ENCODE data around the gene ATG7.
"Not testable (repeated sequence)": the region's sequence is repeated elsewhere in the genome, so short reads cannot be mapped to it uniquely, and the experiment has no call there.

The ATG7 gene

GRCh38 chr3:11339541-11339940, 67.3 kb downstream of the ATG7 start:
- CTCF ChIA-PET: interaction anchor here (1.1 kb wide), 1 partner anchor 13 kb away, joined by 3 read pairs; no protein-coding TSS in a partner anchor
- Histone ChIP-seq H3K4me1 (ENCODE audit: control extremely low read depth in 1 of 4, control insufficient read depth in 4 of 4, insufficient read depth in 4 of 4, low read length in 3 of 4) (no peaks in the 10 kb centered on the region), H3K27me3 (replicated peaks in 2 of 5; ENCODE audit: control insufficient read depth in 4 of 5, insufficient read depth in 5 of 5, low read length in 4 of 5) (no peaks in the 10 kb centered on the region), H3K36me3 (ENCODE audit: control insufficient read depth in 4 of 4, insufficient read depth in 4 of 4, low read length in 3 of 4) (peaks cover 0 to 12% (median 2%) of the 10 kb centered on the region in 4 experiments), H3K9me3 (ENCODE audit: control extremely low read depth in 1 of 5, control insufficient read depth in 4 of 5, insufficient read depth in 2 of 5, low read depth in 1 of 5, low read length in 4 of 5) (no peaks in the 10 kb centered on the region), H3K4me3 (ENCODE audit: control insufficient read depth in 1 of 7, extremely low read depth in 1 of 7, insufficient read depth in 4 of 7, low read depth in 2 of 7, low read length in 6 of 7) (no peak overlapping the region), H3K27ac (ENCODE audit: insufficient read depth in 1 of 2, low read depth in 1 of 2, low read length in 2 of 2, poor library complexity in 1 of 2, severe bottlenecking in 2 of 2) (no peak overlapping the region)
- POLR2A ChIA-PET: no interaction called here
- 90% methylated on average over 3 of the region's 3 CpGs for WGBS (ENCODE audit: insufficient coverage)
- no peak for DNase-seq

GRCh38 chr3:11346416-11346815, 74.2 kb downstream of the ATG7 start:
- POLR2A ChIA-PET: no interaction called here

GRCh38 chr3:11348877-11349276, 76.7 kb downstream of the ATG7 start:
- H3K4me3 ChIP-seq (ENCODE audit: control insufficient read depth in 1 of 7, extremely low read depth in 1 of 7, insufficient read depth in 4 of 7, low read depth in 2 of 7, low read length in 6 of 7); H3K9me3 ChIP-seq (ENCODE audit: control extremely low read depth in 1 of 5, control insufficient read depth in 4 of 5, insufficient read depth in 2 of 5, low read depth in 1 of 5, low read length in 4 of 5); DNase-seq; H3K27me3 ChIP-seq (replicated peaks in 2 of 5; ENCODE audit: control insufficient read depth in 4 of 5, insufficient read depth in 5 of 5, low read length in 4 of 5); POLR2A ChIA-PET; H3K27ac ChIP-seq (ENCODE audit: insufficient read depth in 1 of 2, low read depth in 1 of 2, low read length in 2 of 2, poor library complexity in 1 of 2, severe bottlenecking in 2 of 2); H3K4me1 ChIP-seq (ENCODE audit: control extremely low read depth in 1 of 4, control insufficient read depth in 4 of 4, insufficient read depth in 4 of 4, low read length in 3 of 4): not testable (repeated sequence)
- 100% methylated on average over 4 of the region's 6 CpGs for WGBS (ENCODE audit: insufficient coverage)
- CTCF ChIA-PET: interaction anchor here (1.4 kb wide), 1 partner anchor 13 kb away, joined by 3 read pairs; no protein-coding TSS in a partner anchor
- peaks cover 3 to 34% (median 24%) of the 10 kb centered on the region in 4 experiments for H3K36me3 ChIP-seq (ENCODE audit: control insufficient read depth in 4 of 4, insufficient read depth in 4 of 4, low read length in 3 of 4)

More at GRCh38 chr3:11346416-11346815, 74.2 kb downstream of the ATG7 start:
- peaks cover 3 to 37% (median 24%) of the 10 kb centered on the region in 4 experiments for H3K36me3 ChIP-seq (ENCODE audit: control insufficient read depth in 4 of 4, insufficient read depth in 4 of 4, low read length in 3 of 4)
- H3K4me1 ChIP-seq (ENCODE audit: control extremely low read depth in 1 of 4, control insufficient read depth in 4 of 4, insufficient read depth in 4 of 4, low read length in 3 of 4): no peaks in the 10 kb centered on the region
- no peaks in the 10 kb centered on the region for H3K9me3 ChIP-seq (ENCODE audit: control extremely low read depth in 1 of 5, control insufficient read depth in 4 of 5, insufficient read depth in 2 of 5, low read depth in 1 of 5, low read length in 4 of 5)
- no peaks in the 10 kb centered on the region for H3K27me3 ChIP-seq (replicated peaks in 2 of 5; ENCODE audit: control insufficient read depth in 4 of 5, insufficient read depth in 5 of 5, low read length in 4 of 5)
- WGBS (ENCODE audit: insufficient coverage): no CpG with 5 or more reads among the region's 1 CpG
- no peak overlapping the region for H3K4me3 ChIP-seq (ENCODE audit: control insufficient read depth in 1 of 7, extremely low read depth in 1 of 7, insufficient read depth in 4 of 7, low read depth in 2 of 7, low read length in 6 of 7)
- DNase-seq: no peak
- H3K27ac ChIP-seq (ENCODE audit: insufficient read depth in 1 of 2, low read depth in 1 of 2, low read length in 2 of 2, poor library complexity in 1 of 2, severe bottlenecking in 2 of 2): no peak overlapping the region
- CTCF ChIA-PET: interaction anchor here (1.3 kb wide), 1 partner anchor 286 kb away, joined by 3 read pairs; no protein-coding TSS in a partner anchor

- POLR2A ChIA-PET: no interaction called here
- peaks cover 3 to 34% (median 24%) of the 10 kb centered on the region in 4 experiments for H3K36me3 ChIP-seq (ENCODE audit: control insufficient read depth in 4 of 4, insufficient read depth in 4 of 4, low read length in 3 of 4)
- no CpG with 5 or more reads among the region's 2 CpGs for WGBS (ENCODE audit: insufficient coverage)
Observed at GRCh38 chr3:11349446-11349845, 77.2 kb downstream of the ATG7 start.

GRCh38 chr3:11350374-11350773, 78.2 kb downstream of the ATG7 start:
- Histone ChIP-seq H3K27me3 (replicated peaks in 2 of 5; ENCODE audit: control insufficient read depth in 4 of 5, insufficient read depth in 5 of 5, low read length in 4 of 5) (no peaks in the 10 kb centered on the region), H3K4me1 (ENCODE audit: control extremely low read depth in 1 of 4, control insufficient read depth in 4 of 4, insufficient read depth in 4 of 4, low read length in 3 of 4) (no peaks in the 10 kb centered on the region), H3K9me3 (ENCODE audit: control extremely low read depth in 1 of 5, control insufficient read depth in 4 of 5, insufficient read depth in 2 of 5, low read depth in 1 of 5, low read length in 4 of 5) (no peaks in the 10 kb centered on the region), H3K4me3 (ENCODE audit: control insufficient read depth in 1 of 7, extremely low read depth in 1 of 7, insufficient read depth in 4 of 7, low read depth in 2 of 7, low read length in 6 of 7) (no peak overlapping the region), H3K27ac (ENCODE audit: insufficient read depth in 1 of 2, low read depth in 1 of 2, low read length in 2 of 2, poor library complexity in 1 of 2, severe bottlenecking in 2 of 2) (no peak overlapping the region), H3K36me3 (ENCODE audit: control insufficient read depth in 4 of 4, insufficient read depth in 4 of 4, low read length in 3 of 4) (peaks cover 3 to 31% (median 24%) of the 10 kb centered on the region in 4 experiments)
- DNase-seq: no peak
- CTCF ChIA-PET: interaction anchor here (0.8 to 1.4 kb wide), 2 partner anchors 14 to 78 kb away, joined by 3 read pairs; no protein-coding TSS in a partner anchor
- WGBS (ENCODE audit: insufficient coverage): 100% methylated on average over 1 of the region's 2 CpGs
- POLR2A ChIA-PET: no interaction called here

More at GRCh38 chr3:11349446-11349845, 77.2 kb downstream of the ATG7 start:
- no peaks in the 10 kb centered on the region for H3K9me3 ChIP-seq (ENCODE audit: control extremely low read depth in 1 of 5, control insufficient read depth in 4 of 5, insufficient read depth in 2 of 5, low read depth in 1 of 5, low read length in 4 of 5)
- no peak overlapping the region for H3K4me3 ChIP-seq (ENCODE audit: control insufficient read depth in 1 of 7, extremely low read depth in 1 of 7, insufficient read depth in 4 of 7, low read depth in 2 of 7, low read length in 6 of 7)
- H3K27ac ChIP-seq (ENCODE audit: insufficient read depth in 1 of 2, low read depth in 1 of 2, low read length in 2 of 2, poor library complexity in 1 of 2, severe bottlenecking in 2 of 2): no peak overlapping the region
- CTCF ChIA-PET: interaction anchor here (1.4 kb wide), 1 partner anchor 13 kb away, joined by 3 read pairs; no protein-coding TSS in a partner anchor
- H3K27me3 ChIP-seq (replicated peaks in 2 of 5; ENCODE audit: control insufficient read depth in 4 of 5, insufficient read depth in 5 of 5, low read length in 4 of 5): no peaks in the 10 kb centered on the region
- no peaks in the 10 kb centered on the region for H3K4me1 ChIP-seq (ENCODE audit: control extremely low read depth in 1 of 4, control insufficient read depth in 4 of 4, insufficient read depth in 4 of 4, low read length in 3 of 4)
- DNase-seq: no peak

- Histone ChIP-seq H3K36me3 (ENCODE audit: control insufficient read depth in 4 of 4, insufficient read depth in 4 of 4, low read length in 3 of 4) (peaks cover 0 to 25% (median 21%) of the 10 kb centered on the region in 4 experiments), H3K27ac (ENCODE audit: insufficient read depth in 1 of 2, low read depth in 1 of 2, low read length in 2 of 2, poor library complexity in 1 of 2, severe bottlenecking in 2 of 2) (no peak overlapping the region), H3K4me3 (ENCODE audit: control insufficient read depth in 1 of 7, extremely low read depth in 1 of 7, insufficient read depth in 4 of 7, low read depth in 2 of 7, low read length in 6 of 7) (no peak overlapping the region), H3K27me3 (replicated peaks in 2 of 5; ENCODE audit: control insufficient read depth in 4 of 5, insufficient read depth in 5 of 5, low read length in 4 of 5) (no peaks in the 10 kb centered on the region), H3K9me3 (ENCODE audit: control extremely low read depth in 1 of 5, control insufficient read depth in 4 of 5, insufficient read depth in 2 of 5, low read depth in 1 of 5, low read length in 4 of 5) (no peaks in the 10 kb centered on the region), H3K4me1 (ENCODE audit: control extremely low read depth in 1 of 4, control insufficient read depth in 4 of 4, insufficient read depth in 4 of 4, low read length in 3 of 4) (no peaks in the 10 kb centered on the region)
- DNase-seq: no peak
- POLR2A ChIA-PET: no interaction called here
- 100% methylated on average over 1 of the region's 5 CpGs for WGBS (ENCODE audit: insufficient coverage)
- CTCF ChIA-PET: interaction anchor here (0.8 kb wide), 2 partner anchors 27 to 79 kb away, joined by 3 read pairs; no protein-coding TSS in a partner anchor
Observed at GRCh38 chr3:11351451-11351850, 79.3 kb downstream of the ATG7 start.

- Histone ChIP-seq H3K27me3 (replicated peaks in 2 of 5; ENCODE audit: control insufficient read depth in 4 of 5, insufficient read depth in 5 of 5, low read length in 4 of 5) (no peaks in the 10 kb centered on the region), H3K9me3 (ENCODE audit: control extremely low read depth in 1 of 5, control insufficient read depth in 4 of 5, insufficient read depth in 2 of 5, low read depth in 1 of 5, low read length in 4 of 5) (no peaks in the 10 kb centered on the region), H3K4me1 (ENCODE audit: control extremely low read depth in 1 of 4, control insufficient read depth in 4 of 4, insufficient read depth in 4 of 4, low read length in 3 of 4) (no peaks in the 10 kb centered on the region), H3K27ac (ENCODE audit: insufficient read depth in 1 of 2, low read depth in 1 of 2, low read length in 2 of 2, poor library complexity in 1 of 2, severe bottlenecking in 2 of 2) (no peak overlapping the region), H3K36me3 (ENCODE audit: control insufficient read depth in 4 of 4, insufficient read depth in 4 of 4, low read length in 3 of 4) (peaks cover 7 to 21% (median 17%) of the 10 kb centered on the region in 4 experiments), H3K4me3 (ENCODE audit: control insufficient read depth in 1 of 7, extremely low read depth in 1 of 7, insufficient read depth in 4 of 7, low read depth in 2 of 7, low read length in 6 of 7) (no peak overlapping the region)
- ChIA-PET POLR2A (no interaction called here), CTCF (interaction anchor here (0.9 kb wide), 1 partner anchor 20 kb away, joined by 3 read pairs; no protein-coding TSS in a partner anchor)
- WGBS (ENCODE audit: insufficient coverage): 100% methylated on average over 1 of the region's 1 CpG
- DNase-seq: no peak
Observed at GRCh38 chr3:11356269-11356668, 84.1 kb downstream of the ATG7 start.
